ENCODE measurements around the gene EXPH5. TPM values are rescaled to one million over a fixed set of nuclear protein-coding genes. Genes with fewer than 3 reads are reported as not detected.

The EXPH5 gene
- total and polyA plus RNA-seq, 9 of the 15 experiments (the other 6 are each of a cell fraction or from before 2014, with no cell fraction given): 1.3 to 8.5 (median 4.8) TPM

DNA sequence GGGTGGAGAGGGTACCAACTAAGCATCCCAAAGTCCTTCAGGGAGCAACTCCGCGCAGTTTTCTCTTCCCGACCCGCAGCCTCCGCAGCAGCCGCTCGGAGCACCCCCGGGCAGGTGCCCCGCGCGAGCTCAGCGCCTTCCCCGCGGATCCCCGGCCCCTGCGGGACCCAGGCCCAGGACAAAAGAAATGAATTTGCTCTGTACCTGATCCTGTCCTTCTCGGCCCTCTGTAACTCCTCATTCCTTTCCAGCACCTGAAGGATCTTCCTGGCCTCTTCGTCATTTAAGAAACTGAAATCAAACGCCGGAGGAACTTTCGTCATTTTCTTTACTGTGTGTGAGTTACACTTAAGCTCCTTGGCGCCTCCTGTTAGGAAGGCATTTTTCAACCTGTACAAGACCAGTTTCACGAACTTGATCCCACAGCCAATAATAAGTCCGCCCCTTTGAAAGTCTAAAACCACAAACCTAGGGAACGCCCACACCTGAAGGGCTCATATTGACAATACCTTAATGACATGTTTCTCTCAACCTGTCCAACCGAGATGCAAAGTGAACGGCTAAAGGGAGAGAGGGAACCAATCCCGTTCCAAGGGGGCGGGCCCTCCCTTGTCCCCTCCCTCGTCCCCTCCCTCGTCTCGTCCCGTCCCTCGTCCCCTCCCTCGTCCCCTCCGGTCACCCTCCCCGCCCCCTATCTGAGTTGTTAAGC, at the start of gene EXPH5 (continued):
- peak; percentile 55 for TF ChIP-seq RBBP5 (IDR thresholded peaks at IDR 0.05; ENCODE audit: borderline replicate concordance, insufficient read depth, low read length, poor library complexity, severe bottlenecking)
- TF ChIP-seq, protein P1, sequence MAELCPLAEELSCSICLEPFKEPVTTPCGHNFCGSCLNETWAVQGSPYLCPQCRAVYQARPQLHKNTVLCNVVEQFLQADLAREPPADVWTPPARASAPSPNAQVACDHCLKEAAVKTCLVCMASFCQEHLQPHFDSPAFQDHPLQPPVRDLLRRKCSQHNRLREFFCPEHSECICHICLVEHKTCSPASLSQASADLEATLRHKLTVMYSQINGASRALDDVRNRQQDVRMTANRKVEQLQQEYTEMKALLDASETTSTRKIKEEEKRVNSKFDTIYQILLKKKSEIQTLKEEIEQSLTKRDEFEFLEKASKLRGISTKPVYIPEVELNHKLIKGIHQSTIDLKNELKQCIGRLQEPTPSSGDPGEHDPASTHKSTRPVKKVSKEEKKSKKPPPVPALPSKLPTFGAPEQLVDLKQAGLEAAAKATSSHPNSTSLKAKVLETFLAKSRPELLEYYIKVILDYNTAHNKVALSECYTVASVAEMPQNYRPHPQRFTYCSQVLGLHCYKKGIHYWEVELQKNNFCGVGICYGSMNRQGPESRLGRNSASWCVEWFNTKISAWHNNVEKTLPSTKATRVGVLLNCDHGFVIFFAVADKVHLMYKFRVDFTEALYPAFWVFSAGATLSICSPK (IDR thresholded peaks at IDR 0.05; ENCODE audit: borderline replicate concordance): 0 out of 2 replicates have a peak, but pooled peaks have one; percentile 18
- TF ChIP-seq MAFF (IDR thresholded peaks at IDR 0.05; ENCODE audit: low read length): no peak
- TF ChIP-seq ZBTB7A (IDR thresholded peaks at IDR 0.05; ENCODE audit: borderline replicate concordance, control insufficient read depth, low read depth, low read length): peak; percentile 43
- TF ChIP-seq, protein P2, sequence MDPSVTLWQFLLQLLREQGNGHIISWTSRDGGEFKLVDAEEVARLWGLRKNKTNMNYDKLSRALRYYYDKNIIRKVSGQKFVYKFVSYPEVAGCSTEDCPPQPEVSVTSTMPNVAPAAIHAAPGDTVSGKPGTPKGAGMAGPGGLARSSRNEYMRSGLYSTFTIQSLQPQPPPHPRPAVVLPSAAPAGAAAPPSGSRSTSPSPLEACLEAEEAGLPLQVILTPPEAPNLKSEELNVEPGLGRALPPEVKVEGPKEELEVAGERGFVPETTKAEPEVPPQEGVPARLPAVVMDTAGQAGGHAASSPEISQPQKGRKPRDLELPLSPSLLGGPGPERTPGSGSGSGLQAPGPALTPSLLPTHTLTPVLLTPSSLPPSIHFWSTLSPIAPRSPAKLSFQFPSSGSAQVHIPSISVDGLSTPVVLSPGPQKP (CRISPR knock-in tag; IDR thresholded peaks at IDR 0.05): no peak
- TF ChIP-seq, protein P3, sequence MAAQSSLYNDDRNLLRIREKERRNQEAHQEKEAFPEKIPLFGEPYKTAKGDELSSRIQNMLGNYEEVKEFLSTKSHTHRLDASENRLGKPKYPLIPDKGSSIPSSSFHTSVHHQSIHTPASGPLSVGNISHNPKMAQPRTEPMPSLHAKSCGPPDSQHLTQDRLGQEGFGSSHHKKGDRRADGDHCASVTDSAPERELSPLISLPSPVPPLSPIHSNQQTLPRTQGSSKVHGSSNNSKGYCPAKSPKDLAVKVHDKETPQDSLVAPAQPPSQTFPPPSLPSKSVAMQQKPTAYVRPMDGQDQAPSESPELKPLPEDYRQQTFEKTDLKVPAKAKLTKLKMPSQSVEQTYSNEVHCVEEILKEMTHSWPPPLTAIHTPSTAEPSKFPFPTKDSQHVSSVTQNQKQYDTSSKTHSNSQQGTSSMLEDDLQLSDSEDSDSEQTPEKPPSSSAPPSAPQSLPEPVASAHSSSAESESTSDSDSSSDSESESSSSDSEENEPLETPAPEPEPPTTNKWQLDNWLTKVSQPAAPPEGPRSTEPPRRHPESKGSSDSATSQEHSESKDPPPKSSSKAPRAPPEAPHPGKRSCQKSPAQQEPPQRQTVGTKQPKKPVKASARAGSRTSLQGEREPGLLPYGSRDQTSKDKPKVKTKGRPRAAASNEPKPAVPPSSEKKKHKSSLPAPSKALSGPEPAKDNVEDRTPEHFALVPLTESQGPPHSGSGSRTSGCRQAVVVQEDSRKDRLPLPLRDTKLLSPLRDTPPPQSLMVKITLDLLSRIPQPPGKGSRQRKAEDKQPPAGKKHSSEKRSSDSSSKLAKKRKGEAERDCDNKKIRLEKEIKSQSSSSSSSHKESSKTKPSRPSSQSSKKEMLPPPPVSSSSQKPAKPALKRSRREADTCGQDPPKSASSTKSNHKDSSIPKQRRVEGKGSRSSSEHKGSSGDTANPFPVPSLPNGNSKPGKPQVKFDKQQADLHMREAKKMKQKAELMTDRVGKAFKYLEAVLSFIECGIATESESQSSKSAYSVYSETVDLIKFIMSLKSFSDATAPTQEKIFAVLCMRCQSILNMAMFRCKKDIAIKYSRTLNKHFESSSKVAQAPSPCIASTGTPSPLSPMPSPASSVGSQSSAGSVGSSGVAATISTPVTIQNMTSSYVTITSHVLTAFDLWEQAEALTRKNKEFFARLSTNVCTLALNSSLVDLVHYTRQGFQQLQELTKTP (IDR thresholded peaks at IDR 0.05; ENCODE audit: low read depth in 1 of 2, partially characterized antibody in 2 of 2): peak in 1 of 2 experiments; percentile 86
- no peak for TF ChIP-seq NR2F6 (CRISPR knock-in tag; IDR thresholded peaks at IDR 0.05)
- TF ChIP-seq RCOR1 (IDR thresholded peaks at IDR 0.05; ENCODE audit: borderline replicate concordance in 1 of 2, low read depth in 2 of 2, low read length in 2 of 2): peak in 1 of 2 experiments; percentile 16; a peak in 1 of 4 replicates
- no peak for TF ChIP-seq ELK3 (CRISPR knock-in tag; IDR thresholded peaks at IDR 0.05)
- TF ChIP-seq FOXA3 (CRISPR knock-in tag; conservative IDR thresholded peaks at IDR 0.05 in 1 of 2, IDR thresholded peaks at IDR 0.05 in 1 of 2): peak in 1 of 2 experiments; percentile 97; a peak in 2 of 4 replicates
- no peak for TF ChIP-seq ARHGAP35 (IDR thresholded peaks at IDR 0.05; ENCODE audit: partially characterized antibody)
- no peak for TF ChIP-seq SRSF7 (optimal IDR thresholded peaks at IDR 0.05; ENCODE audit: low read depth, low read length)
- TF ChIP-seq TAF9B (IDR thresholded peaks at IDR 0.05; ENCODE audit: partially characterized antibody): no peak
- peak; percentile 33; the same call in 1 of the 2 replicates for TF ChIP-seq SOX6 (IDR thresholded peaks at IDR 0.05)
- peak; percentile 52; the same call in 1 of the 2 replicates for TF ChIP-seq ATF7 (IDR thresholded peaks at IDR 0.05)
- no peak for TF ChIP-seq ZNF764 (CRISPR knock-in tag; IDR thresholded peaks at IDR 0.05; ENCODE audit: low read depth)
